GM12874 (cell line): ENCODE results near the gene LEUTX.

Experiments
- TF ChIP-seq, protein P1 (sequence below): IDR thresholded peaks from 2 replicates; pipeline ENCODE4 v1.5.1; 2011; ENCODE audit warnings: low read depth, mild to moderate bottlenecking, control low read depth, low read length, moderate library complexity; ENCODE audit not compliant: insufficient read depth

LEUTX gene

DNA sequence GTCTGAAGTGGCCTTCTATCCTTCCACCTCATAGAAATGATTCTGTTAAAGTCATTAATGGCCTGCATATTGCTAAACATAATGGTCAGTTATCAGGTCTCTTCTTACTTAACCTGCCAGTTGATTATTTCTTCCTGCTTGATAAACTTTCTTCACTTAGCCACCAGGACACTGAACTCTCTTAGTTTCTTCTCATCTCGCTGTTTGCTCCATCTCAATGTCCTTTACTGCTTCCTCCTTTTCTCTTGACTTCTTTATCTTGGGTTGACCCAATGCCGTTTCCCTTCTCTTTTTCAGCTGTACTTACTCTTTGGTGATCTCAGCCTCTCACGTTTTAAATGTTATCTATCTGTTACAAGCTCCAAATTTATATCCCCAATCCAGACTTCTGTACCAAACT is 23.7 kb upstream of the LEUTX start:
- TF ChIP-seq, protein P1, sequence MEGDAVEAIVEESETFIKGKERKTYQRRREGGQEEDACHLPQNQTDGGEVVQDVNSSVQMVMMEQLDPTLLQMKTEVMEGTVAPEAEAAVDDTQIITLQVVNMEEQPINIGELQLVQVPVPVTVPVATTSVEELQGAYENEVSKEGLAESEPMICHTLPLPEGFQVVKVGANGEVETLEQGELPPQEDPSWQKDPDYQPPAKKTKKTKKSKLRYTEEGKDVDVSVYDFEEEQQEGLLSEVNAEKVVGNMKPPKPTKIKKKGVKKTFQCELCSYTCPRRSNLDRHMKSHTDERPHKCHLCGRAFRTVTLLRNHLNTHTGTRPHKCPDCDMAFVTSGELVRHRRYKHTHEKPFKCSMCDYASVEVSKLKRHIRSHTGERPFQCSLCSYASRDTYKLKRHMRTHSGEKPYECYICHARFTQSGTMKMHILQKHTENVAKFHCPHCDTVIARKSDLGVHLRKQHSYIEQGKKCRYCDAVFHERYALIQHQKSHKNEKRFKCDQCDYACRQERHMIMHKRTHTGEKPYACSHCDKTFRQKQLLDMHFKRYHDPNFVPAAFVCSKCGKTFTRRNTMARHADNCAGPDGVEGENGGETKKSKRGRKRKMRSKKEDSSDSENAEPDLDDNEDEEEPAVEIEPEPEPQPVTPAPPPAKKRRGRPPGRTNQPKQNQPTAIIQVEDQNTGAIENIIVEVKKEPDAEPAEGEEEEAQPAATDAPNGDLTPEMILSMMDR = no peak

DNA sequence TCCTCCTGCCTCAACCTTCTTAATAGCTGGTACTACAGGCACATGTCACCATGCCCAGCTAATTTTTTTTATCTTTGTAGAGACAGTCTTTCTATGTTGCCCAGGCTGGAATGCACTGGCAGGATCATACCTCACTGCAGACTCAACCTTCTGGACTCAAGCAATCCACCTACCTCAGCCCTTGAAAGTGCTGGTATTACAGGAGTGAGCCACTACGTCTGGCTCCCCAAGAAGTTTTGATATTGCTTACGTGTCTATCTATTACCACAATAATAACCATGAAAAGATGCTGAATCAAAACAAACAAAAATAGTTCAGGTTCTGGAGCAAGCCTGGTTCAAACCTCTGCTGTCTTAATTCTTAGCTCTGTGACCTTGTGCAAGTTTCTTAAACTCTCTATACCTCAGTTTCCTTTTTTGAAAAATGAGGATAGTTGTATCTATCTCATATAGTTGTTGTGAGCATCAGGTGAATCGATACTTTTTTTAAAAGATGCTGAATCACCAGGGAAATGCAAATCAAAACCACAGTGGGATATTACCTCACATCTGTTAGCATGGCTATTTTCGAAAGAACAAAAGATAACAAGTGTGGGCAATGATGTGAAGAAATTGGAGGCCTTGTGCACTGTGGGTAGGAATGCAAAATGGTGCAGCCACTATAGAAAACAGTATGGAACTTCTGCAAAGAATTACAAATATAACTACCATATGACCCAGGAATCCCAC is 19.0 kb upstream of the LEUTX start:
- TF ChIP-seq, protein P1 = no peak

DNA sequence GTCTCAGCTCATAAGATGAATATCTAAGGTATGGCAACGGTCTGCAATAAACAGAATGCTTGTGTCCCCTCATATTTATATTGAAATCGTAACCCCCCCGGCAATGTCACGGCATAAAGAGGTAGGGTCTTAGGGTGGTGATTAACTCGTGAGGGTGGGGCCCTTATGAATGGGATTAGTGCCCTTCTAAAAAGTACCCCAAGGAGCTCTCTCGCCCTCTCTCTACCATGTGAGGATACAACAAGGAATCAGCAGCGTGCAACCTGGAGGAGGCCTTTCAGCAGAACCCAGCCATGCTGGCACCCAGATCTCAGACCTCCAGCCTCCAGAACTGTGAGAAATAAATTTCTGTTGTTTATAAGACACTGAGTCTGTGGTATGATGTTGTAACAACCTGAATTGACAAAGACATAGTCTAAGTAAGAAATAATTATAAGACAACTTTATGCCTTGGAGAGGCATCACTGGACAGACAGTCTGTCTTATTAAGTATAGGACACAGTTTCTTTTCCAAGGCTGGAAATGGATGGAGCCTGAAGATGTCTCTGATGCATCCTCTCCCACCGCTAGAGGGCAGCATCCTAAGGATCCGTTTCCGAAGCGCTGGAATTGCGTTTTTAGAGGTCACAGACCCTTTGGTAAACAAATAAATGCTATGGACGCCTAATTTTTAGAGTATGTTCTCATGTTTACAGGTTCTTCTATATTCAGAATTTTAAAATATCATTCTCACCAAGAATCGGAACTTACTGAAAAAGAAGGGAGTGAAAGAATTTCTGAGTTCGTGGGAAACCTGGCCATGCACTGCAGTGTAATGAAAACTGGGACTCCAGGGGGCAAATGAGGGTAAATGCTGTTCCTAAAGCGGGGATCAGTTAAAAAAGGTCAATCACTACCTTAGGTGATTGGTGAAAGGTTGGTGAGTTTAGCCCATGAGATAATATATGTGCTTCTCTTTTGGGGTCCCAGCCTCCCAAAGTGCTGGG is 13.3 kb upstream of the LEUTX start:
- TF ChIP-seq, protein P1 = peak; percentile 71

DNA sequence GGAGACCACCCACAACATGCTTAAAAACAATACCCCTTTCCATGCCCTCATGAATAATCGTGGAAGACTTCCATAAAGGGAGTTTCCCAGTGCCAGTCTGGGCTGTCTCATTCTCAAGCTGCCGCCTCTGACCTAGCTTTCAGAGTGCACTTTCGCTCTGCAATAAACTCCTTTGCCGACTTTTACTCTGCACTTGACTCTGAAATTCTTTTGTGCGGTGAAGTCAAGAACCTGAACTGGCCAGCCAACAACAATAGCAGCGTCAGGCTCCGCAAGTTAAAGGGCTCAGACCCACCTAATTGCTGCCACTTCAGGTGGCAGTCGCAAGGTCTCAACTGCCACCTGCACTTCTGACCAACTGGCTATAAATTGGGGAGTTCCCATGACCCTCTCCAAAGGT is 10.3 kb upstream of the LEUTX start:
- TF ChIP-seq, protein P1 = no peak

DNA sequence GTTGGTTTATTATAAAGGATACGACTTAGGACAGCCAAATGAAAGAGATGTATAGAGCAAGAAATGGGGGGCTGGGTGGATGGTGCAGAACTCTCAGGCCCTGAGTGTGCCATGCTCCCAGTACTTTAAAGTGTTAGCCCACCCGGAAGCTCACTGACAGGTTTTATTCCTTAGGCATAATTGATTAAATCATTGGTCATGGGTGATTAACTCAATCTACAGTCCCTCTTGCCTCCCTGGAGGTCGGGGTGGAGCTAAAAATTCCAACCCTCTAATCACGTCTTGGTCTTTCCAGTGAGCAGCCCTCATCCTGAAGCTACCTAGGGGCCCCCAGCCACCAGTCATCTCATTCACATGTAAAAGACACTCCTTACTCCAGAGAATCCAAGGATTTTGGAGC is 9.9 kb upstream of the LEUTX start:
- TF ChIP-seq, protein P1 = no peak

DNA sequence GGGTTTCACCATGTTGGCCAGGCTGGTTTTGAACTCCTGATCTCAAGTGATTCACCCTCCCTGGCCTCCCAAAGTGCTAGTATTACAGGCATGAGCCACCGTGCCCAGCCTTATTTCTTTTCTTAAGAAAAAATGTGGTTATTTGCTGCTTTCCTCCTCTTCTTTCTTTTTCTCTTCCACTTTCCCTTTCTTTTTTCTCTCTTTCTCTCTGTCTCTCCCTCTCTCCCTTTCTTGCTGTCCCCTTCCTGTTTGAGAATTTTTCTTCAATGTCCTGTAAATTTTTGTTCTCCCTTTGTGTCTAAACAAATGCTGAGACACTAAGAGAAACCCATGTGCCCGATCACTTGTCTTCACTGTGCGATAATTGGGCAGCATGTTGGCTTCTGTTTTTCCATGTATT is 2.2 kb downstream of the LEUTX start:
- TF ChIP-seq, protein P1 = no peak

DNA sequence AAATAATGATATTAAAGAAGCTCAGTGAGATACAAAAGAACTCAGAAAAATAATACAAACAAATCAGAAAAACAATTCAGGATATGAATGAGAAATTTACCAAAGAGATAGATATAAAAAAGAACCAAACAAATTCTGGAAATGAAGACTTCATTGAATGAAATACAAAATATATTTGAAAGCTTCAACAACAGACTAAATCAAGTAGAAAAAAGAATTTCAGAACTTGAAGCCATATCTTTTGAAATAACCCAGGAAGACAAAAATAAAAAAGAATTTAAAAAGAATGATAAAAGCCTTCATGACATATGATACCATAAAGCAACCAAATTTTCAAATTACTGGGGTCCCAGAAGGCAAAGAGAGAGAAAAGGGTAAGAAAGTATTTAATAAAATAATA is 9.6 kb downstream of the LEUTX start:
- TF ChIP-seq, protein P1 = no peak
